GM21528 (cell line): ENCODE measurements around the gene MRPL27.

Source experiments
- ATAC-seq: cut with Tn5 transposase; IDR thresholded peaks from one replicate; pipeline ENCODE4 v1.9.1; 2021; ENCODE audit warnings: mild to moderate bottlenecking, moderate library complexity; ENCODE audit not compliant: unreplicated experiment, low FRiP score

Gene MRPL27

GRCh38 chr17:50361561-50362480, 11.2 kb downstream of the MRPL27 start:
- ATAC-seq, result no peak

- no peak for ATAC-seq
These were observed 12.4 kb downstream of the MRPL27 start for GRCh38 chr17:50360486-50361115.

- no peak for ATAC-seq
These were observed 13.0 kb downstream of the MRPL27 start for GRCh38 chr17:50359998-50360461.

GRCh38 chr17:50359005-50359699, 13.8 kb downstream of the MRPL27 start:
- ATAC-seq, result no peak

GRCh38 chr17:50358177-50358576, 14.8 kb downstream of the MRPL27 start:
- ATAC-seq, result no peak

- no peak for ATAC-seq
These were observed 16.0 kb downstream of the MRPL27 start for GRCh38 chr17:50356892-50357510.

- no peak for ATAC-seq
These were observed 16.6 kb downstream of the MRPL27 start for GRCh38 chr17:50356418-50356817.

- ATAC-seq, result no peak
These were observed 17.2 kb downstream of the MRPL27 start for GRCh38 chr17:50355701-50356341.

GRCh38 chr17:50355336-50355700, 17.7 kb downstream of the MRPL27 start:
- ATAC-seq, result no peak

GRCh38 chr17:50354776-50355175, 18.2 kb downstream of the MRPL27 start:
- ATAC-seq, result no peak

- ATAC-seq, result no peak
These were observed 18.8 kb downstream of the MRPL27 start for GRCh38 chr17:50354198-50354597.

GRCh38 chr17:50353600-50354195, 19.3 kb downstream of the MRPL27 start:
- ATAC-seq, result no peak

GRCh38 chr17:50352693-50353599, 20.0 kb downstream of the MRPL27 start:
- ATAC-seq, result no peak

- ATAC-seq, result no peak
These were observed 20.8 kb downstream of the MRPL27 start for GRCh38 chr17:50352072-50352692.

GRCh38 chr17:50350733-50351132, 22.3 kb downstream of the MRPL27 start:
- no peak for ATAC-seq

- no peak for ATAC-seq
These were observed 23.8 kb downstream of the MRPL27 start for GRCh38 chr17:50349243-50349600.

GRCh38 chr17:50348522-50349242, 24.3 kb downstream of the MRPL27 start:
- ATAC-seq, result no peak

GRCh38 chr17:50347894-50348291, 25.1 kb downstream of the MRPL27 start:
- ATAC-seq, result no peak
